Lung microvascular endothelial cell (primary cell): Measurements from ENCODE around the gene RAMP1. TPM values are rescaled to one million over a fixed set of nuclear protein-coding genes. Genes with fewer than 3 reads are reported as not detected.
"Not testable (repeated sequence)": the region's sequence is repeated elsewhere in the genome, so short reads cannot be mapped to it uniquely, and the experiment has no call there.

Experiments
- DNase-seq, 2 donors: peaks; one replicate each; pipeline versions ENCODE4 v3.0.0 to v3.0.0-alpha.2; 2010; ENCODE audit warnings: low read depth in 2 of 2
- total RNA-seq: library from RNA; depleted of rRNA; stranded (reverse); fragments of >200 nt; gene quantifications from 2 replicates; pipeline ENCODE4 v1.2.1, GENCODE V29; 2014

The RAMP1 gene
- 0.44 TPM in 1 of 2 replicates, not detected in the other for total RNA-seq

DNA sequence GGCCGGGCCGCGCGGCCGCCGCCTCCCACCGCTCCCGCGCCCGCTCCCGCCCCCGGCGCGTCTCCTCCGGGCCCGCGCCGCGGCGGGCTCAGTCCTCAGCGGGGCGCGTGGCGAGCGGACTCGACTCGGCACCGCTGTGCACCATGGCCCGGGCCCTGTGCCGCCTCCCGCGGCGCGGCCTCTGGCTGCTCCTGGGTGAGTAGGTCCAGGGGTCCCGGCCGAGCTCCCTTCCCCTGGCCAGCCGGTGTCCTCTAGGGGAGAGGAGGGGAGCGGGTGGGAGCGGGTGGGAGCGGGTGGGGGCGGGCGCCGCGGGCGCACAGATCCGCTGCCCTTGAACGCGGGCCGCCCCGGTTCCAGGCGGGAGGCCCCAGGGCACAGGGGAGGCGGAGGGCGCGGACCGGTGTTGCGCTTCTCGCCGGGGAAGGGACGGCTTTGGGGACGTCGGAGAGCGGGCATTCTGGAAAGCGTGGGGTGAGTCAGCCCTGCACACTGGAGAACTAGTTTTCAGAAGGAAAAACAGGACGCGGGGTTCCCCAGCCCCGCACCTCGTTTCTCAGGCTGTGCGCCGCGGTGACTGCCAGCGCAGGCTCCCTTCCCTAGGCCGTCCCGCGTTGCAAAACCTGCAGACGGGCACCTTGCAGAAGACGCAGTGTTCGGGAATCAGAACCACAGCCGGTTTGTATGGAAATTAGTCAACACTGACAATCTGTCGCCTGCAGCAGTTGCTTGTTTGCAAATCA is at the start of gene RAMP1:
RAMP1 (plus strand) TSS at position 91 of the 740 bp plus-strand sequence; CDS start at position 144, 53 bp downstream.
- no peak for DNase-seq

DNA sequence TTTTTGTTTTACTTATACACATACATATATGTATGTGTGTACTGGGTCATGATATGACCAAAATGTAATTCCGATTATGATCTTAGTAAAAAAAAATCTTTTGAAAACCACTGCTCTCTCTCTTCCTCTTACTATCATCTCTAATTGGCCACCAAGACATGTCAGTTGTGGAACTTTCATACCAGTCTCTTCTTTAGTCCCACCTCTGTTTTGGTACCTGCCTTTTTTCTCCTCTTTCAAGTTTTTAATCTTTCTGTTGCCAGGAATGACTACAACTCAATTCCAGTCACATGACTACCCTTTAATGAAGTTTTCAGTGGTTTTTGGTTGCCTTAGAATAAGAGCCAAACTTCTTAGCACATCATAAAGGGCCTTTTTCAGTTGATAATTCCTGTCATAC is 43.8 kb upstream of the RAMP1 start:
- no peak for DNase-seq

DNA sequence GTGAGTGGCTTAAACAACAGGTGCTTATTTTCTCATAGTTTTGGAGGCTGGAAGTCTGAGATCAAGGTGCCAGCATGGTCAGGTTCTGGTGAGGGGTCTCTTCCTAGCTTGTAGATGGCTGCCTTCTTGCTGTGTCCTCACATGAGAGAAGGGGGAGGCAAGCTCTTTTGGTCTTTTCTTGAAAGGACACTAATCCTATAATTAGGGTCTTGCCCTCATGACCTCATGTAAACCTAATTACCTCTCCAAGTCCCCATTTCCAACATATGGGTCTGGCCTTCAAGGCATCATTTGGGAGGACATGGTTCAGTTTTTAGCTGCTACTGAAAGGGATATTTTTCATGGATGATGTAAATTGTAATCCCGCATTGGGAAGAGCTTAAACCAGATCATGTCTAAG is 42.9 kb upstream of the RAMP1 start:
- DNase-seq, result no peak

DNA sequence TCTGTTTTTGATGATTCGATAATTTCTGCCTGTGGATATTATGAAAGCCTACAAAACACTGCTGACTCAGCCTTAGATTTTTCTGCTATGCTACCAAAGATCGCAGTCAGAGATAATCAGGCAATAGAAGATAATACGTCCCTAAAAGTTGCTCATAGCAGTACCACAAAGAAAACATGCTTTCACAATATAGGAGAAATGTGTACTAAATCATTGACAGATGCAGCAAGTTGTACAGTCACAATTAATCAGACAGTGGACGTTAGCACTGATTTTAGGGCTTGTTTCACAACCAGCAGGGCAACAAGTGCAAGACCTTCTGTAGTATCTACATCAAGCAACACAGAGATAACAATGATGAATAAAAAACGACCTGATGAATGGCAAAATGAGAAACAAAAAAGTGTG is 41.4 kb upstream of the RAMP1 start:
- no peak for DNase-seq

DNA sequence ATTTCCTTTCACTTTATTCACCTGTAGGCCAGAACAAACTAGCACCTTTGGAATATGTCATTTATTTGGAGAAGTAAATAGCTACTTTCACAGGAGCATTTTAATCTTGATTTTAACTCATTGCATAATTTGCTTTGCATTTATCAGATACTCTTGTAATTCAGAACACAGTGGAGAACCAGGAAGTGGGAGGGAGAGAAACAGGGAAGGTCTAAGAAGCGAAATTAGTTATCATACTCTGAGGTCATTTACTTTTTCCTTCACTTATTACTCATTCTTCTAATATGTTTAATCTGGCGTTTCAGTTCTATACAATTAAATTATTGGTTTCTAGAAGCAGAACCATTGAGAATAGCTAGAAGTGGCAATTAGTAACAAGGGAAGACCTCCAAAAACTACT is 40.2 kb upstream of the RAMP1 start:
- DNase-seq, result peak in 1 of 2 donors; percentile 22

DNA sequence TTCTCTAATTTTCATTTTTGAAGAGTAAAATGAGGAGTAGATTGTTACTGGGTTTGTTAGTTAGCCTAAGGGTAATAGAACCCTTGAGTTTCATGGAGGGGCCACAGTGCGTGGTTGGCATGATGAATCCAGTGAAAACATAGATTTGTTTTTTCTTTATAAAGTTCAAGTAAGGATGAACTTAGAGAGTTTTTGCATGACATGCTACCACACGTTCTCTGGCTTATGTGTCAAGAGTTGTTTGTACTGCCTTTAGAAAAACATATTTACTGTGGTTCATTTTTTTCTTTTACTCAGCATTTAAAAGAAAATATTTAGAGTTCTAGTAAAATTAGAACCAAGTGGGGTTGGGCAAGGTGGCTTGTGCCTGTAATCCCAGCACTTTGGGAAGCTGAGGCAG is 39.0 kb upstream of the RAMP1 start:
- DNase-seq, result no peak

DNA sequence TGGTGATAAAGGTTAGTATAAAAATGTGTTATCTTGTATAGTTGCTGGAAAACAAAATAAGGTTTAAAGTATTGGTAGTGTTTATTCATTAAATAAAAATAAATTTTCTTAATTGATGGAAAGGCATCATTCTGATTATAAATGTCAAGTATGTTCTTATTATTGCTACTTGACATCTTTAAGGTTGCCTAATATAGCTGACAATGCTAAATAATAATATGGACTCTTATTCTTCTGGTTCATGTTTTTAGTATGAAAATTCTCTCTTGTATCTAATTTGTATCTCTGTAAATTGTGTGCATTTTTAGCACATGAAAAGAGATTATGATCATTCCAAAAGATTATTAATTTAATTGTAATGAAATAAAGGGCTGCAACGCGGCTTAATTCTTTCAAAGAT is 35.9 kb upstream of the RAMP1 start:
- no peak for DNase-seq

DNA sequence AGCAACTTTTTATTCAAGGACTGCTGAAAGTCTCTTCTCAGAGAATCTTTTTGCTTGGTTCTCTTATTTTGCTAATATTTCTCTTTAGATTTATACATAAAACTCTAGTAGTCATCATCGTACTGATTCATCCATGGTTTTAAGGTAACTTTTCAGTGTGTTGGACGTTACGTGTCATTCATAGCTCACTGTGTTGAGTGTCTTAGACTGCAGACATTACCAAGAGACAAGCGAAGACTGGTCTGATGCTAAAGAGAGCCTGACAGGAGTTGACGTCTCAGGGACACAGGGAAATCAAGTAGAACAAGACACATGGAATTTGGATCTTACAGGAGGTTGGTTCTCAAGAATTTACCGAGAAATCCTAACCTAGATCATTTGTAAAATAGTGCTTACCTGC is 35.3 kb upstream of the RAMP1 start:
- no peak for DNase-seq

DNA sequence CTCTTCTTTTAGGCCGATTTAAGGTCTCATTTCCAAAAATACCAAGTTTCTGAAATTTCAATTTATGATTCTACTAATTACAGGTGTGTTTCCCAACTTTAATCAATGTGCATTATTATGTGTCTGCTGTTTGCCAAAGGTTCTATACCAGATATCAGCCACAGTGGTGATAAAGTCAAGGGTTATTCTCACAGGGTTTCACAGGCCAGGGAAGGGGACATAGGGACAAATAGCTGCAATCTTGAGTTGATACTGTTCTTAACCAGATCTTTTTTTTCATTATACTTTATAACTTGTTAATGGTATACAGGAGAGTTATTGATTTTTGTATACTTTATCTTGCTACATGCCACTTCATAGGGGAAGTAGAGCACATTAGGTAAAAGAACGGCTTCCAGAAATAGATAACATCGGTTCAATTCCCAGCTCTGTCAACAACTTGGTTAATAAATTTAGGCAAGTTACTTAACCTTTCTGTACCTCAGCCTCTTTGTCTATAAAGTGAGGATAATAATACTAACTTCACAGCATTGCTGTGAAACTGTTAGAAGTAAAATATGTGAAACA is 31.9 kb upstream of the RAMP1 start:
- no peak for DNase-seq

DNA sequence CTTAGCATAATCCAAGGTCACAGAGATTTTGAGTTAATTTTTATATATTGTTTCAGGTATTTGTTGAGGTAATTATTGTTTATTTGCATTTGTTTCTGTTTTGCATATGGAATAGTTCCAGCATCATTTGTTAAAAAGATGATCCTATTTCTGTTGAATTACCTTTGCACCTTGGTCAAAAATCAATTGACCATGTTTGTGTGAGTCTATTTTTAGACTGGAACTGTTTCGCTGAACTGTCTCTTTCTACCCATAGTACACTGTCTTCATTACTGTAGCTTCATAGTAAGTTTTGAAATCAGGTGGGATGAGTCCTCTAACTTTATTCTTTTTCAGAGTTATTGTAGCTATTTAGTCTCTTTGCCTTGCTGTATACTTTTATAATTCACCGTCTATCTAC is 28.9 kb upstream of the RAMP1 start:
- DNase-seq, result no peak

DNA sequence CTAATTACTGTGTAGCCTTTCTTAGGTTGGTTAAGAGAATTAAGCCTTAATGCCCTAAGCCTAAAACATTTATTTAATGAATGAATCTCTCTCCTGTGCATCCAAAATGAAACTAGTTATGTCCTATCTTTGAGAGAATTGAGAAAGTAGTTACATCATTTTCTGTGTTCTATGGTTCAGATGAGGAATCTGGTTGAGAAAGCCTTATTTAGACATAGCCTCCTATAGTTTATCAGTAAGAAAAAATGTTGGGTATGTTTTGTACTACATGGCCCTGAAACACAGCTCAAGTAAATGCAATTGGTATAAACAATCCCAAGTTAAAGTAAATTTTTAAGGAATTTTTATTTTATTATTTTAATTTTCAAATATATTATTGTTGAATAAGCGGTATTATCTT is 25.9 kb upstream of the RAMP1 start:
- DNase-seq, result no peak

DNA sequence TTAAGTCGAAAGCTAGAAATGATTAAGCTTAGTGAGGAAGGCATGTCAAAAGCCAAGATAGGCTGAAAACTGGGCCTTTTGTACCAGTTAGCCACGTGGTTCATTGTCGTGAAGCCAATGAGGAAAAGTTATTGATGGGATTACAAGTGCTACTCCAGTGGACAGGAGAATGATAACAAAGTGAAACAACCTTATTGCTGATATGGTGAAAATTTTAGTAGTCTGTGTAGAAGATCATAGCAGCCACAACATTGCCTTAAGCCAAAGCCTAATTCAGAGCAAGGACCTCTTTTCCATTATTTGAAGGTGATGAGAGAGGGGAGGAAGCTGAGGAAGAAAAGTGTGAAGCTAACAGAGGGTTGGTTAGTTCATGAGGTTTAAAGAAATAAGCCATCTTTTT is 24.1 kb upstream of the RAMP1 start:
- no peak for DNase-seq

DNA sequence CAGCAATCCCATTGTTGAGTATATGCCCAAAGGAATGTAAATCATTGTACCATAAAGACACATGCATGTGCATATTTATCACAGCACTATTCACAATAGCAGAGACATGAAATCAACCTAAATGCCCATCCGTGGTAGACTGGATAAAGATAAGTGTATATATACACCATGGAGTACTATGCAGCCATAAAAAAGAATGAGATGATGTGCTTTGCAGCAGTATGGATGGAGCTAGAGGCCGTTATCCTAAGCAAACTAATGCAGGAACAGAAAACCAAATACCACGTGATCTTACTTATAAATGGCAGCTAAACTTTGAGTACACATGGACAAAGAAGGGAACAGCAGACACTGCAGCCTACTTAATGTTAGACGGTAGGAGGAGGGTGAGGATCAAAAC is 18.4 kb upstream of the RAMP1 start:
- DNase-seq, result no peak

DNA sequence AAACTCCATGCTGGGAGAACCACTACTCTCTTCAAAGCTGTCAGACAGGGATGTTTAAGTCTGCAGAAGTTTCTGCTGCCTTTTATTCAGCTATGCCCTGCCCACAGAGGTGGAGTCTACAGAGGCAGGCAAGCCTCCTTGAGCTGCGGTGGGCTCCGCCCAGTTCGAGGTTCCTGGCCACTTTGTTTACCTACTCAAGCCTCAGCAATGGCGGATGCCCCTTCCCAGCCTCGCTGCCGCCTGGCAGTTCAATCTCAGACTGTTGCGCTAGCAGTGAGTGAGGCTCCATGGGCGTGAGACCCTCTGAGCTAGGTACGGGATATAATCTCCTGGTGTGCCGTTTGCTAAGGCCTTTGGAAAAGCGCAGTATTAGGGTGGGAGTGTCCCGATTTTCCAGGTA is 10.5 kb upstream of the RAMP1 start:
- not testable (repeated sequence) for DNase-seq

DNA sequence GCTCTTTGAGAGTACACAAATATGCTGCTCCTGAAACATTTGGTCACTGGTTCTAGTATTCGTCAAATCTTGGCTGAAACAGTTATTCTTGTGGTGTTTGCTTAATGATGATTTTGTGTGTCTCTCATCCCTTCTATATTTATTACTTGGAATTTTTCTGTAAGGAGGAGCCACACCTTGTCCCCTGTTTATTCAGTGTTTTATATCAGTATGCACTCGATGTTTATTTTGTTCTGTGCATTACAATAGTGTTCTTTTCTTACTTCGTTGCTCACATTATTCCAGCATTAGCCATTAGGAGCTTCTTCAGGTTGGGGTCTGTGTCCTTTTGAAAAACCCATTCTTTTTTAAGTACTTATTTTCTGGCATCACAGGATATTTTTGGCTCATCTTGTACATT is 5.1 kb upstream of the RAMP1 start:
- DNase-seq, result no peak

DNA sequence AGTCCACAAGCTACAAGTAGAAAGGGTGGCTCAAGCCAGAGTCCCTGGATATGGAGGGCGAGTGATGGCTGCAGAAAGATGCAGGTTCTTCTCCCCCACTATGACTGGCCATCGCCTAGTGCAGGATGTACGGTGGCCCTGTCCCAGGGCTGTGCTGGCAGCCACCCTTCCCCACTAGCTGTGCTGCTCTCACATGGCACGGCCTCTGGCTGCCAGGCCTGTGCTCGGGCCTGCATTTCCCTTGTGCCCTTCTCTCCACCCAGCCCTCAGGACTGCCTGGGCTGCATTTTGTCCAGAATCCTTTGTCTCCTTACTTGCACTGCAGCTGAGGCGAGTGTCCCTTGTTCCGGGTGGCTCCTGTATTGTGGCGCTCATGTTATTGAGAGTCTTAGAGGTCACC is 1.6 kb upstream of the RAMP1 start:
- DNase-seq, result no peak

DNA sequence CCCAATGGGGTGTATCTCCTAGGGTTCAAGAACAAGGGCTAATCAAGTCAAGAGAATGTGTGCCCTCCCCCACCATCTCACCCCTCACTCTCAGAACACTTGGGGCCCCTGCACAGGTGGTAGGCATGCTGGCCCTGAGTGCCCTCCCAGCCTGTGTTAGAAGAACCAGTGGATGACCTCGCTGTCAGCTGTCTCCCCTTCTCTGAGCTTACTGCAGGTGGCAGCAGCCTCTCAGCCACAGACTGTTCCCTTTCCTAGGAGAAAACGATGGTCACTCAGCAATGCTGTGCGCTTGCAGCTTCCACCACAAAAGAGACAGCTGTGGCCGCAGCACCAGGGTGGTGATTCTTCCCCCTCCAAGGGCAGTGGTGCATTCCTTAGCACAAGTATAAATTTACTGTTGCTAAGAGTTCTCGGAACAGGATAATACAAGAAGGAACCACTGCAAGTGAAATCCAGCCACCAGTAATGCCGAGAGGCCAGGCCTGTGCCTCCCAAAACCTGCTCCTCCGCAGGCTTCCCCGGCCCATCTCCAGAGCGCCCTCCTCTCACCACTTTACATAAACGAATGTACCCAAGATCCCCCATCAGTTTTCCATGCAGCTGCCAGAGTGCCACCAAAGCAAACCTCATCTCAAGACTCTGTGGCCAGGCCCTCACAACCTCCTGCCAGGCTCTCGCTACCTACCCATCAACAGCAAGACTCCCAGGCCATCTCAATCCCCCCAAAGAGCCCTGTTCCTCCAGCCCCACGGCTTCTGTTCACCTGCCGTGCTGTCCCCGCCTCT is 935 bp upstream of the RAMP1 start:
- peak; percentile 81 to 85 for DNase-seq

DNA sequence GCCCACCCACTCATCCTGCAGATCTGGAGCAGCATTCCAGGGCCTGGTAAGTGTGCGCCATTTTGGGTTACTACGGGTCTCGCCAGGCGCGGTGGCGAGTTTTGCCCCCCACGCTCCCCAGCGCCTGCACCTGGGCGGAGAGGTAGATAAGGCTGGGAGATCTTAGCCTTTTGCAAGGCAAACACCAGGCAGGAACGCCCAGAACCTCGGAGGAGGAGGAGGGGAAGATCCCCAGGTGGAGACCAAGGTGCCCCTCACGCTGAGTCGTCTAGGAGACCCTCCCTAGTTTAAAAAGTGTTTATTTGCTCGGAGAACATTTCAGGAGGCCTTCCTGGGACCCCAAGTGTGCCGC is 365 bp upstream of the RAMP1 start:
- no peak for DNase-seq

DNA sequence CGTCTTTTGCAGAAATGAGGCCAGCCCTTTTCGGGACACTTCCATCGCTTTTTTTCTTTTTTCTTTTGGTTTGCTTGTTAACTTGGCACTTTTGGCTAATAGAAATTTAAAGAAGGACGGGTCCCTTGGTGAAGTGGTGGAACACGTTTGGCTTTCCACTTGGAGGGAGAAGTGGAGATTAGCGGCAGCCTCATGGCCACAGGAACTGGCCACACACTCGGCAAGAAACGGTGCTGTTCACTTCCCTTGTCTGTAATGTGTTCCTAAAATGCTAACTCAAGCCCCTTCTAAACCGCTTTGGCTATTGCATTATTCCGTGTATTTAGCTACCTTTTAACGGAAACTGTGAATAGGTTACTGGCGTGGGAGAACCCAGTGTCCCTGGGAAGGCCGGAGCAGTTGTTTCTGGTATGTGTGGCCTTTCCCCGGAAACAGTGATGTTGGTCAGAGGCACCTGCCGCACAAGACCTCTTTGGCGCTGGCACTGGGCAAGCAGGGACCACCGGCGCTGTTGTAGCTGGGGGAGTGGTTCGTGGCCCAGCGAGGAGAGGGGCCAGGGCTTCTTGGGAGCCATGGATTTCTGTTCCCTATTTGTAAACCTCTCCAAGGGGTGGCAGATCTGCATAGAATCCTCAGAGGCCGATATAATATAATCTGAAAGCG is 981 bp downstream of the RAMP1 start:
- DNase-seq, result no peak

DNA sequence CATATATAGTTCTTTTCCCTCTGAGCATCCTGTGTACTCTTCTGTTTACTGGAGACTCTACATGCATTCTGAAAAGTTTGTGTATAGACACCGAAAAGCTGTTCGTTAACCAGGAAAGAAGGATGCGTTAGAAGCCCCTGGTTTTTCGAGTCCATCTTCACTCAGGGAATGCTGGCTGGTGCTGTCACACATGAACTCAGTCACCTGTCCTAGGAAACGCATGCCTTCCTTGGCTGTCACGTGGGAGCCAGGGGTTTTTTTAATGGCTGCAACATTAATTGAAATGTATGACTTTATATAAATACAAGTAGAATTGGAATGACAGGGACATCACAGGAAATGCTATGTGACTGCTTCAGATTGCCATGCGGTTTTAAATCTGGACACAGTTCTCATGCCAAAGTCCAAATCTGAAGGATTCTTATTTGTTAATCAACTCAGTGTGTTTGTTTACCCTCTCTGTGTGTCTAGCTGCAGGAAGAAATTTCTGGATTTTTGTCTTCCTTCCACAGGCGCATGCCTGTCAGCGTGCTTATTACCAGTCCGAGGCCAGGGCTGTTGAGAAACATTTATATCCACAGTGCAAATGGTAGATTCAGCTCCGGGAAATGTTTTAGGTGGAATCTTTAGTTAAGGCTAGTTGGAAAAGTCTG is 2.6 kb downstream of the RAMP1 start:
- no peak for DNase-seq

DNA sequence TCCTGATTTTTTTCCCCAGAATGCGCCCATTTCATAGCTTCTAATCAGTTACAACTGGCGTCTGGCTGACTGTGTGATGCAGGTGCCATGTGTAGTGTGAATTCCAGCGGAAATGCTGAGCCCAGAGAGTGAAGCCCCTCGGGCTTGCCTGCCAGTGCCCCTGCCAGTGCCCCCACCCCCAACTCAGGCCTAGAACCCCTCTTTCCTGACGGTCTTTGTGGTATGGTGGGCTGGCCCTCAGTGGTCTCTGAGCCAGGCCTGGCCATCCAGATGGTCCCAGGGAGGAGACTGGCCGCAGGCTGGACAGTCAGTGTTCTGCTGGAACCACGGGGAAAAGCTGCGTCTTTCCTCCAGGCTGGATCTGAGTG is 3.1 kb downstream of the RAMP1 start:
- no peak for DNase-seq

DNA sequence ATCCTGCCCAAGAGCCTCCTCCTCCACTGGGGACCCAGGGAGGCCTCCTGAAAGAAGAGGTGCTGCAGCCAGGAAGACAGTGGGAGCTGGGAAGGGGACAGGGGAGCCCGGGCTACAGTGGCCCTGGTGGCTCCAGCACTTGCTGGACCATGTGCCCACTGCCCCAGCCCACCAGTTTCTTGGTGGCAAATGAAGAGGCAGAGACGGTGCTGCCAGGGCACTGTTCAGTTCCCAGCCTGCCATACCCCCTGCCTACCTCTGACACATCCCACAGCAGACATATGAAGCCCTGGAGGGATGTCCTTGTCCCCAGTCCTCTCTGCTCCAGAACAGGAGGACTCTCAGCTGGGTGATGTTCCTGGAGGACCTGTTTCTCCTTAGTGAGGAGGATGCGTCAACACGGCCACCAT is 3.7 kb downstream of the RAMP1 start:
- no peak for DNase-seq
